Esophagus (tissue), 2 donors: Measurements from ENCODE around the gene ATP9B. TPM values are rescaled to one million over a fixed set of nuclear protein-coding genes. Genes with fewer than 3 reads are reported as not detected.

ENCODE experiments used
- H3K27ac ChIP-seq, 2 donors: one replicate each; pipeline ENCODE4 v1.5.1; 2013; ENCODE audit warnings: low read depth in 2 of 2, mild to moderate bottlenecking in 2 of 2, inconsistent platforms in 1 of 2, low read length in 1 of 2, moderate library complexity in 1 of 2
- H3K27me3 ChIP-seq, 2 donors: one replicate each; pipeline ENCODE4 v1.6.1; 2013; ENCODE audit warnings: low read length in 2 of 2, control low read depth in 1 of 2, mild to moderate bottlenecking in 1 of 2; ENCODE audit not compliant: insufficient read depth in 2 of 2, control insufficient read depth in 1 of 2
- H3K36me3 ChIP-seq, 2 donors: one replicate each; pipeline ENCODE4 v1.6.1; 2013; ENCODE audit warnings: low read length in 1 of 2; ENCODE audit not compliant: control insufficient read depth in 2 of 2, insufficient read depth in 2 of 2
- H3K4me1 ChIP-seq, 2 donors: one replicate each; pipeline ENCODE4 v1.6.1; 2013; ENCODE audit warnings: low read length in 1 of 2; ENCODE audit not compliant: control insufficient read depth in 2 of 2, insufficient read depth in 2 of 2
- H3K4me3 ChIP-seq, 2 donors: one replicate each; pipeline ENCODE4 v1.5.1; 2013; ENCODE audit warnings: low read length in 2 of 2, mild to moderate bottlenecking in 2 of 2, low read depth in 1 of 2, moderate library complexity in 1 of 2
- H3K9me3 ChIP-seq, 2 donors: one replicate each; pipeline ENCODE4 v1.6.1; 2013; ENCODE audit warnings: mild to moderate bottlenecking in 2 of 2, low read depth in 1 of 2, low read length in 1 of 2, moderate library complexity in 1 of 2; ENCODE audit not compliant: control insufficient read depth in 2 of 2, insufficient read depth in 1 of 2
- WGBS, 2 donors: extraction: QIAGEN DNeasy Blood & Tissue Kit; methylation state at CpG; one replicate each; pipeline ENCODE4 v1.1.7; 2013; 5-methylcytosine and 5-hydroxymethylcytosine counted together
- polyA plus RNA-seq, 2 donors: library from polyadenylated mRNA; stranded (reverse); fragments of 200-250 nt; gene quantifications; one replicate each; pipeline ENCODE4 v1.2.3, GENCODE V29; 2013
- donor health status: healthy with polysubstance abuse.
- donor health status: Bipolar disorder and iron deficiency.

ATP9B gene
- polyA plus RNA-seq, 2 donors, result 9.6 to 10.5 TPM

GRCh38 chr18:79386547-79386946 lies 317.4 kb downstream of the ATP9B start:
- H3K9me3 ChIP-seq, result no peaks in the 10 kb centered on the region
- no peaks in the 10 kb centered on the region for H3K36me3 ChIP-seq
- H3K27me3 ChIP-seq, result peaks cover 2% of the 10 kb centered on the region in 2 donors
- H3K4me3 ChIP-seq, result no peak overlapping the region
- H3K27ac ChIP-seq, result no peak overlapping the region
- WGBS, 2 donors, result 88 to 91% methylated on average over 14 of the region's 14 CpGs
- no peaks in the 10 kb centered on the region for H3K4me1 ChIP-seq

GRCh38 chr18:79387214-79387613 lies 318.0 kb downstream of the ATP9B start:
- Histone ChIP-seq H3K4me3 (no peak overlapping the region), H3K27ac (no peak overlapping the region), H3K4me1 (no peaks in the 10 kb centered on the region), H3K36me3 (no peaks in the 10 kb centered on the region), H3K9me3 (no peaks in the 10 kb centered on the region), H3K27me3 (peaks cover 4 to 5% of the 10 kb centered on the region in 2 donors)
- 64 to 71% methylated on average over 6 of the region's 6 CpGs for WGBS, 2 donors

- Histone ChIP-seq H3K27ac (no peak overlapping the region), H3K4me1 (no peaks in the 10 kb centered on the region), H3K9me3 (no peaks in the 10 kb centered on the region), H3K27me3 (peaks cover 5% of the 10 kb centered on the region in 2 donors), H3K4me3 (no peak overlapping the region), H3K36me3 (no peaks in the 10 kb centered on the region)
- 65 to 69% methylated on average over 11 of the region's 11 CpGs for WGBS, 2 donors
These were observed 318.4 kb downstream of the ATP9B start for GRCh38 chr18:79387615-79388014.

GRCh38 chr18:79388043-79388442 lies 318.8 kb downstream of the ATP9B start:
- Histone ChIP-seq H3K27me3 (peaks cover 5% of the 10 kb centered on the region in 2 donors), H3K27ac (no peak overlapping the region), H3K9me3 (no peaks in the 10 kb centered on the region), H3K4me1 (peaks cover 0 to under 1% of the 10 kb centered on the region in 2 donors), H3K36me3 (no peaks in the 10 kb centered on the region), H3K4me3 (no peak overlapping the region)
- WGBS, 2 donors, result 48 to 64% methylated on average over 7 of the region's 7 CpGs

GRCh38 chr18:79389689-79390088 lies 320.5 kb downstream of the ATP9B start:
- Histone ChIP-seq H3K27me3 (peaks cover 5% of the 10 kb centered on the region in 2 donors), H3K4me3 (no peak overlapping the region)
- WGBS, 2 donors, result 26 to 42% methylated on average over 4 of the region's 4 CpGs

GRCh38 chr18:79392226-79392625 lies 323.0 kb downstream of the ATP9B start:
- Histone ChIP-seq H3K27me3 (peaks cover 5% of the 10 kb centered on the region in 2 donors), H3K9me3 (no peaks in the 10 kb centered on the region), H3K36me3 (no peaks in the 10 kb centered on the region), H3K4me3 (no peak overlapping the region), H3K4me1 (peaks cover 0 to 7% of the 10 kb centered on the region in 2 donors), H3K27ac (no peak overlapping the region)
- 84 to 90% methylated on average over 8 of the region's 8 CpGs for WGBS, 2 donors

More at GRCh38 chr18:79389689-79390088, 320.5 kb downstream of the ATP9B start:
- no peak overlapping the region for H3K27ac ChIP-seq
- H3K9me3 ChIP-seq, result no peaks in the 10 kb centered on the region
- H3K36me3 ChIP-seq, result no peaks in the 10 kb centered on the region
- H3K4me1 ChIP-seq, result peaks cover 0 to 5% of the 10 kb centered on the region in 2 donors

- 5% methylated on average over 30 of the region's 30 CpGs for WGBS, 2 donors
- Histone ChIP-seq H3K9me3 (no peaks in the 10 kb centered on the region), H3K4me1 (peaks cover 0 to 7% of the 10 kb centered on the region in 2 donors), H3K27me3 (peaks cover 5% of the 10 kb centered on the region in 2 donors), H3K36me3 (no peaks in the 10 kb centered on the region), H3K27ac (peak overlapping the region; percentile 57 to 85), H3K4me3 (peak overlapping the region in 1 of 2 donors; percentile 48)
These were observed 324.0 kb downstream of the ATP9B start for GRCh38 chr18:79393181-79393634.

- WGBS, 2 donors, result 0 to 1% methylated on average over 52 to 82 of the region's 83 CpGs
- Histone ChIP-seq H3K4me3 (peak overlapping the region; percentile 48 to 61), H3K36me3 (no peaks in the 10 kb centered on the region), H3K27ac (peak overlapping the region; percentile 81 to 85), H3K4me1 (peaks cover 0 to 7% of the 10 kb centered on the region in 2 donors), H3K9me3 (no peaks in the 10 kb centered on the region), H3K27me3 (peaks cover 5% of the 10 kb centered on the region in 2 donors)
These were observed 324.7 kb downstream of the ATP9B start for GRCh38 chr18:79393635-79394533.

GRCh38 chr18:79394534-79395307 lies 325.5 kb downstream of the ATP9B start:
- H3K4me1 ChIP-seq, result peaks cover 0 to 7% of the 10 kb centered on the region in 2 donors
- H3K27me3 ChIP-seq, result peaks cover 5% of the 10 kb centered on the region in 2 donors
- H3K4me3 ChIP-seq, result peak overlapping the region; percentile 38 to 48
- peak overlapping the region; percentile 74 to 85 for H3K27ac ChIP-seq
- no peaks in the 10 kb centered on the region for H3K9me3 ChIP-seq
- 1% methylated on average over 66 to 67 of the region's 67 CpGs for WGBS, 2 donors
- no peaks in the 10 kb centered on the region for H3K36me3 ChIP-seq
